Motor neuron (in vitro differentiated cells): Measurements from ENCODE around the gene PTMS. TPM values are rescaled to one million over a fixed set of nuclear protein-coding genes. Genes with fewer than 3 reads are reported as not detected.
A peak's percentile ranks its signal among the peaks of the same experiment; 100 is the strongest.
"Not testable (repeated sequence)": the region's sequence is repeated elsewhere in the genome, so short reads cannot be mapped to it uniquely, and the experiment has no call there.

ENCODE experiments used
- ATAC-seq, 8 experiments: fragments of 200-7000 bp; cut with Tn5 transposase; replicated peaks in 6 of 8; 2 replicates each; pipeline ENCODE4 v1.8.0; 2021; ENCODE audit warnings: mild to moderate bottlenecking in 8 of 8, moderate library complexity in 8 of 8
- H3K27ac ChIP-seq, 2 donors: fragments of 250-450 bp; sonication (Bioruptor Pico); 2 replicates each; pipeline ENCODE4 v1.9.0; 2021; ENCODE audit warnings: antibody characterized with exemption in 2 of 2, mild to moderate bottlenecking in 2 of 2, moderate library complexity in 1 of 2
- H3K4me1 ChIP-seq, 2 donors: fragments of 250-450 bp; sonication (Bioruptor Pico); replicated peaks in 1 of 2; 2 replicates each; pipeline ENCODE4 v1.6.1; 2021; ENCODE audit warnings: antibody characterized with exemption in 2 of 2, mild to moderate bottlenecking in 2 of 2, moderate library complexity in 1 of 2
- H3K4me3 ChIP-seq, 5 donors: fragments of 250-450 bp; sonication (Bioruptor Pico); 2 replicates each; pipeline ENCODE4 v1.9.0; 2021; ENCODE audit warnings: antibody characterized with exemption in 5 of 5, mild to moderate bottlenecking in 5 of 5, moderate library complexity in 4 of 5
- WGBS, 10 experiments: fragments of 450-650 bp; shearing (Covaris generic); methylation state at CpG; one replicate each; pipeline ENCODE4 v1.0.0; 2022; 5-methylcytosine and 5-hydroxymethylcytosine counted together
- in situ Hi-C, 9 experiments: fragments of 400-800 bp; cut with MboI; loops; one replicate each; pipeline ENCODE4 v1.15.0; 2021; ENCODE audit warnings: low sequenced_read_pairs in 9 of 9, low pct_unique_long_range_greater_than_20kb in 2 of 9; ENCODE audit not compliant: unreplicated experiment in 9 of 9
- total RNA-seq, 8 experiments: library from RNA; unstranded; fragments of 300-600 nt; gene quantifications; 2 replicates each; pipeline versions ENCODE4 v1.2.3 to v1.2.4, GENCODE V29; 2022

Gene PTMS
- total RNA-seq, 8 experiments from 2014 or later, result 117 to 609 (median 256) TPM

- H3K27ac ChIP-seq, result no peak overlapping the region
- no peak overlapping the region for H3K4me3 ChIP-seq
- WGBS, 10 experiments, result 76 to 100% (median 89%) methylated on average over 4 to 5 of the region's 5 CpGs
- peaks cover 6 to 7% of the 10 kb centered on the region in 2 donors for H3K4me1 ChIP-seq
- in situ Hi-C loops, result loop anchor here in 1 of 9 experiments (25.0 kb wide), 1 partner anchor 101 kb away; the partner anchor contains the start of genes GNB3 and P3H3
- ATAC-seq, result no peak
Measured at GRCh38 chr12:6736754-6737153, 29.4 kb upstream of the PTMS start.

GRCh38 chr12:6742080-6742479 is 24.1 kb upstream of the PTMS start:
- not testable (repeated sequence) for H3K4me1 ChIP-seq, H3K4me3 ChIP-seq, ATAC-seq
- peak overlapping the region; percentile 60 to 61 for H3K27ac ChIP-seq
- in situ Hi-C loops, result loop anchor here in 1 of 9 experiments (25.0 kb wide), 1 partner anchor 95 kb away; the partner anchor contains the start of genes GNB3 and P3H3
- 9 to 100% (median 60%) methylated on average over 1 to 4 of the region's 12 CpGs; no CpG with 5 or more reads in 5 of the 10 experiments for WGBS, 10 experiments

GRCh38 chr12:6742834-6743233 is 23.3 kb upstream of the PTMS start:
- in situ Hi-C loops, result loop anchor here in 1 of 9 experiments (25.0 kb wide), 1 partner anchor 94 kb away; the partner anchor contains the start of genes GNB3 and P3H3

GRCh38 chr12:6743300-6743699 is 22.9 kb upstream of the PTMS start:
- H3K27ac ChIP-seq, ATAC-seq, H3K4me1 ChIP-seq, H3K4me3 ChIP-seq: not testable (repeated sequence)
- in situ Hi-C loops, result loop anchor here in 1 of 9 experiments (25.0 kb wide), 1 partner anchor 94 kb away; the partner anchor contains the start of genes GNB3 and P3H3
- WGBS, 10 experiments, result 0 to 100% (median 62%) methylated on average over 1 to 4 of the region's 7 CpGs; no CpG with 5 or more reads in 3 of the 10 experiments

More at GRCh38 chr12:6742834-6743233, 23.3 kb upstream of the PTMS start:
- H3K4me1 ChIP-seq, result peaks cover 6 to 8% of the 10 kb centered on the region in 2 donors
- 60 to 100% (median 80%) methylated on average over 1 to 3 of the region's 3 CpGs; no CpG with 5 or more reads in 3 of the 10 experiments for WGBS, 10 experiments
- no peak for ATAC-seq
- no peak overlapping the region for H3K4me3 ChIP-seq
- H3K27ac ChIP-seq, result no peak overlapping the region

- H3K4me1 ChIP-seq, result peaks cover 6 to 8% of the 10 kb centered on the region in 2 donors
- peak in 5 of 8 experiments; percentile 6 to 21 (median 18) for ATAC-seq
- WGBS, 10 experiments, result 59 to 100% (median 80%) methylated on average over 1 to 11 of the region's 13 CpGs; no CpG with 5 or more reads in 3 of the 10 experiments
- H3K27ac ChIP-seq, result no peak overlapping the region
- H3K4me3 ChIP-seq, result no peak overlapping the region
- in situ Hi-C loops, result loop anchor here in 1 of 9 experiments (25.0 kb wide), 1 partner anchor 91 kb away; the partner anchor contains the start of genes GNB3 and P3H3
Measured at GRCh38 chr12:6745741-6746525, 20.2 kb upstream of the PTMS start.

GRCh38 chr12:6747216-6747615 is 18.9 kb upstream of the PTMS start:
- in situ Hi-C loops, result loop anchor here in 1 of 9 experiments (25.0 kb wide), 1 partner anchor 90 kb away; the partner anchor contains the start of genes GNB3 and P3H3
- Histone ChIP-seq H3K4me3 (no peak overlapping the region), H3K4me1 (peaks cover 6 to 7% of the 10 kb centered on the region in 2 donors), H3K27ac (no peak overlapping the region)
- WGBS, 10 experiments, result 50 to 100% (median 80%) methylated on average over 1 to 3 of the region's 4 CpGs; no CpG with 5 or more reads in 3 of the 10 experiments
- no peak for ATAC-seq

- 90 to 100% (median 98%) methylated on average over 1 to 19 of the region's 28 CpGs; no CpG with 5 or more reads in 3 of the 10 experiments for whole genome bisulfite sequencing, 10 experiments
Measured at GRCh38 chr12:6748761-6749160, 17.4 kb upstream of the PTMS start.

GRCh38 chr12:6750506-6750905 is 15.7 kb upstream of the PTMS start:
- WGBS, 10 experiments, result 75 to 100% (median 88%) methylated on average over 1 to 4 of the region's 4 CpGs; no CpG with 5 or more reads in 1 of the 10 experiments
- H3K4me3 ChIP-seq, result no peak overlapping the region
- in situ Hi-C loops, result no loop called here
- peaks cover 12 to 13% of the 10 kb centered on the region in 2 donors for H3K4me1 ChIP-seq
- no peak overlapping the region for H3K27ac ChIP-seq
- no peak for ATAC-seq

More at GRCh38 chr12:6748761-6749160, 17.4 kb upstream of the PTMS start:
- Histone ChIP-seq H3K27ac (no peak overlapping the region), H3K4me3 (no peak overlapping the region), H3K4me1 (peaks cover 7% of the 10 kb centered on the region in 2 donors)
- in situ Hi-C loops, result loop anchor here in 1 of 9 experiments (25.0 kb wide), 1 partner anchor 89 kb away; the partner anchor contains the start of genes GNB3 and P3H3
- ATAC-seq, result no peak

GRCh38 chr12:6751767-6752166 is 14.4 kb upstream of the PTMS start:
- WGBS, 10 experiments, result 73 to 100% (median 93%) methylated on average over 1 to 5 of the region's 7 CpGs; no CpG with 5 or more reads in 4 of the 10 experiments
- no peak for ATAC-seq
- in situ Hi-C loops, result no loop called here
- H3K4me3 ChIP-seq, result peak overlapping the region; percentile 73 to 99 (median 92)
- peak overlapping the region; percentile 97 to 98 for H3K27ac ChIP-seq
- H3K4me1 ChIP-seq, result peaks cover 12 to 13% of the 10 kb centered on the region in 2 donors

GRCh38 chr12:6752167-6752920 is 13.8 kb upstream of the PTMS start:
- peak overlapping the region; percentile 73 to 99 (median 92) for H3K4me3 ChIP-seq
- peak overlapping the region; percentile 97 to 98 for H3K27ac ChIP-seq
- ATAC-seq, result peak; percentile 3 to 22 (median 14)
- in situ Hi-C loops, result no loop called here
- 0 to 50% (median 29%) methylated on average over 1 to 4 of the region's 24 CpGs; no CpG with 5 or more reads in 6 of the 10 experiments for WGBS, 10 experiments
- peaks cover 12 to 13% of the 10 kb centered on the region in 2 donors for H3K4me1 ChIP-seq

- H3K4me1 ChIP-seq, result peaks cover 12 to 13% of the 10 kb centered on the region in 2 donors
- in situ Hi-C loops, result no loop called here
- peak within 1 kb of the TSS; percentile 73 to 99 (median 92) for H3K4me3 ChIP-seq
- peak within 1 kb of the TSS; percentile 97 to 98 for H3K27ac ChIP-seq
- 0% methylated on average over 1 to 4 of the region's 62 CpGs; no CpG with 5 or more reads in 6 of the 10 experiments for WGBS, 10 experiments
- ATAC-seq, result peak; percentile 85 to 90 (median 88)
Measured at GRCh38 chr12:6752921-6753771, 13.0 kb upstream of the PTMS start, which contains the start of gene MLF2. MLF2 (minus strand) TSS chr12:6753141; CDS start chr12:6752334, 807 bp downstream.
